ENCODE results near the gene TWNK.
"Not testable (repeated sequence)": the region's sequence is repeated elsewhere in the genome, so short reads cannot be mapped to it uniquely, and the experiment has no call there.

TWNK gene

DNA sequence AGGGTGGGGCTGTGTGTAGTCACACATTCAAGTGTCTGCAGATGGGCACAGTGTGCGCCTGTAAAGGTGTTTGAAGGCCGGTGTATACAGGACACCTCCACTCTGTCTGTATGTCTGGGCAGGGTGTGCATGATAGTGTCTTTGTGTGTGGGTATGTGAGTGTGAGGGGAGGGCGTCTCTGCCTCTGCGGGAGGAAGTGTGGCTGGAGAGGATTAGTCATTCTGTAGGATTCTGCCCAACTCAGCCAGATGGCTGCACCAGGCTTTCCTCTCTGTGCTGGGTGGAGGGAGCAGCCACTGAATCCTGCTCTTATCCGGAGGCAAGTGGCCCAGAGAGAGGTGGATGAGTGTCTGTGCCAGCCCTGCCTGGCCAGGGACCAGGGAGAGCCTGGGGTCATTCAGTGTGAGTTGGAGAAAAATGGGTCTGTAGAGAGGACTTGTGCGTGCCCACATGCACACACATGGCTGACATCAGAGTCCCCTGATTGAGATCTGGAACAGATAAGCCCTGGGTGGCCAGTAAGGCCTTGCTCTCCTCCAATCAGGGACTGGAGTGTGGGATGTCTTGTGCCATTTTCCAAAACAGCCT, 45.4 kb downstream of the TWNK start:
- peak; percentile 53 for DNase-seq

DNA sequence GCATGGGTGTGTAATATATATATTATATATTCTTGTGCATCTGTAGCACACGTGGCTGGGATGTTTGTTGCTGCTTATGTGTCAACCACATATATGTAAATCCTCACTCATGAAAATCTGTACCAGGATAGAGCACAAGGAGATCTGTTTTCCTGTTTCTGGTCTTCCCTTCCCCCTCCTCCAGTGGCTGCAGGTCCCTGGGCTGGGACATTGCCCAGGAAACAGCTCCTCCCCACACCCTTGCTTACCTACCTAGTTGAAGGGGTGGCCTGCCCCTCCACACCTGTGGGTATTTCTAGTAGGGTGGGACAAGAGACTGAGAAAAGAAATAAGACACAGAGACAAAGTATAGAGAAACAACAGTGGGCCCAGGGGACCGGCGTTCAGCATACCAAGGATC, 45.9 kb downstream of the TWNK start:
- DNase-seq = no peak

DNA sequence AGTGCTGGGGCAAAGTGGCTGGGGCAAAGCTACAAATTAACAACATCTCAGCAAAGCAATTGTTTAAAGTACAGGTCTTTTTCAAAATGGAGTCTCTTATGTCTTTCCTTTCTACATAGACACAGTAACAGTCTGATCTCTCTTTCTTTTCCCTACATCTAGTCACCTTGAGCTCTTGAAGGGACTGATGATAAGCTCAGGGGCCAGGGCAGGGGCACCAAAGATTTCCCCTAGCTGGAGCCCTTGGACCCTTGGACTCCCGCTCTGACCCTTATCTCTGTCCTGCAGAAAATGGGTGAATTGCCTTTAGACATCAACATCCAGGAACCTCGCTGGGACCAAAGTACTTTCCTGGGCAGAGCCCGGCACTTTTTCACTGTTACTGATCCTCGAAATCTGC, 47.1 kb downstream of the TWNK start:
- not testable (repeated sequence) for DNase-seq

DNA sequence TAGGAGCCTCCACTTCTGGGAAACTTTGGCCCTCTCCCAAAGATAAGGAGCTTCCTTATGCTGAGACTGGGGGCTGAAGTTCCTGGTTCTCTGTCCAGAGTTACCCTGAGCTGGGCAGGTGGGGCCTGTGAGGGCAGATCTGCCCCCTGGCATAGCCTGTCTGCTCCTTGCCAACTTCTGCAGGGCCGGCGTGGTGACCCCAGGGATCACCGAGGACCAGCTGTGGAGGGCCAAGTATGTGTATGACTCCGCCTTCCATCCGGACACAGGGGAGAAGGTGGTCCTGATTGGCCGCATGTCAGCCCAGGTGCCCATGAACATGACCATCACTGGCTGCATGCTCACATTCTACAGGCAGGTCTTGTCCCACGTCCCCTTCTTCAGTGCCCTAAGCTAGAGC, 48.0 kb downstream of the TWNK start:
- no peak for DNase-seq

DNA sequence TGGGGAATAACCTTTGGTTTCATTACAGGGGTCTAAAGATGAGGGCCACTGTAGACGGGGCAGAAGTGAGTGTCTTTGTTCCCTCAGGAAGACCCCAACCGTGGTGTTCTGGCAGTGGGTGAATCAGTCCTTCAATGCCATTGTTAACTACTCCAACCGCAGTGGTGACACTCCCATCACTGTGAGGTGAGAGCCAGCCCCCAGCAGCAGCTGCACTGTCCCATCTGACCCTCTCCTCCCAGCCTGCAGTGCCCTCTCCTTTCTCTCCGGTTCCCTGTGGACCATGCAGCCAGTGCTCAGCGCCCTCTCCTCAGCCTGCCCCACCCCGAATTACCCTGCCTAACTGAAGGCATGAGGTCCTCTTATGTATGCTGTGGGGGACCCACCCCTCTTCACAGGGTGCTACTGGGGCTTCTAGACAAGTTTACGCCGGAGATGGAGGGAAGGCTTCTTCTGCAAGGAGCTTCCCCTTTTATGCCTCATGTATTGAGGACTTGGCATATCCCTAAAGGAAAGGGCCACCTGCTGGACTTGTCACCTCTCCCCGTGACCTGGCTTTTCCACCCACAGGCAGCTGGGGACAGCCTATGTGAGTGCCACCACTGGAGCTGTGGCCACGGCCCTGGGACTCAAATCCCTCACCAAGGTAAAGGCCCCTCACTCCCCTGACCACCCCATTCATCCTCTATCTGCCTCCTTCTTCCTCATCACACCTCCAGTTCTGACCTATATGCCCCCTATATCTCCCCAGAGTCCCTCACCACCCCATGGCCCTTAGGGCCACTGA, 48.8 kb downstream of the TWNK start:
- no peak for DNase-seq

DNA sequence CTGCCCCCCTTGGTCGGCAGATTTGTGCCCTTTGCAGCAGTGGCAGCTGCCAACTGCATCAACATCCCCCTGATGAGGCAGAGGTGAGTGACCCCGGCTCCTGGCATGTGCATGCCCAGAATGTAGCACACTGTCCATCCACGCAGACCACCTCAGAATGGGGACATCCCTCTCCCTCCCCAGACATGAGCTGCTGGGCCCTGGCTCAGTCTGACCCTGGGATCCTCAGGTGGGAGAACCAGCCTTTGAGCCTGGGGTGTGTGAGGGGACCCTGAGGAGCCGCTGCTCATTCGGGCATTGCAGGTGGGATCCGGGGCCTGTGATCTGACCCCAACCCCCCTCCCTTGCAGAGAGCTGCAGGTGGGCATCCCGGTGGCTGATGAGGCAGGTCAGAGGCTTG, 49.4 kb downstream of the TWNK start:
- no peak for DNase-seq

DNA sequence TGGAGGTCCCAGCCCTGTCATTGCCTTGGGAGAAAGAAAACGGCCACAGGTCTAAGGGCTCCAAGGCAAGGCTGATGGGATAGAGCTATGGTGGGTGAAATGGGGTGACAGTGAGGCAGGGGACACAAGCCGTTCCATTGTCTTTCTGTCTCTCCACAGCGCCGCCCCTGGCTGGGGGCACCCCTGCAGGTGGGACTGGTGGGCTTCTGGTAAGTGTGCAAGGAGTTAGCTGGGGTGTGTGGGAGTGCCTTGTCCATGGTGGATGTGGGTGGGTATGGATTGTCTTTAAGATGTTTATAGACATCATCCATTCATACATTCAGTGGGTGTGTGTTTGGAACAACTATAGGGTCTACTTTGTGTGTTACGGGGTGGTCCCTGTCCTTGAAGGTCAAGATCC, 51.1 kb downstream of the TWNK start:
- no peak for DNase-seq

DNA sequence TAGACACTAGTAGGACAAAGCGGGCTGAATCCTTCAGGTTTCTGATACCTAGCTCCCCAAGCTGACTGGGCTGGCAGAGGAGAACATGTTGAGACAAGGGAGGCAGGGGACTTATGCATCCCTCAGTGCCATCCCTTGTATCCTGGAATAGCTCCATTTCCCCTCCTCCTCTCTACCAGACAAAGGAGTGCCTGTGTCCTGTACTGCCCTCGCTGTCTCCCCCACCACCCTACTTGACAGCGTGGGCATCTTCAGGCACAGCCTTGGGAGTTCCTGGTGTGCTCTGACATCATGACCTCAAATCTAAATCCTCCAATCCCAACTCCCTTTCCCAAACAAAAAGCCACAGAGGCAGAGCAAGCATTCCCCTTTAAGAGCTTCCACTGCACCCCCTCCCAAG, 52.7 kb downstream of the TWNK start:
- DNase-seq = no peak

DNA sequence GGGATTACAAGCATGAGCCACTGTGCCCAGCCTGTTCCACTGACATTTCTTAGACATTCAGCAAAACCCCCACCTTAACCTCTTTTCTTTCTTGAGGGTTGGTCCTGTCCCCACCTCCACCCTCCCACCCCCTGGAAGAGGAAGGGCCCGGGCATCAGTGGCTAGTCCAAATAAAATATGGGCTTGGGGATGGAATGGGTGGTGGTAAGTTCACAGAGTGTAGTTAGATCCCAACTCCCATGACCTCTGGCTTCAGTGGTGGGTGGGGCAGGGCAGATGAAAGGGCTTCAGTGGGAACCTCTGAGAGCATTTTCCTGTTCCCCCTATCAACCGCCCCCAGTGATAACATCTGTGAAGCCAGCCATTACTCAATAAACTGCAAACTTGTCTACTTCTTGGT, 53.5 kb downstream of the TWNK start:
- no peak for DNase-seq

DNA sequence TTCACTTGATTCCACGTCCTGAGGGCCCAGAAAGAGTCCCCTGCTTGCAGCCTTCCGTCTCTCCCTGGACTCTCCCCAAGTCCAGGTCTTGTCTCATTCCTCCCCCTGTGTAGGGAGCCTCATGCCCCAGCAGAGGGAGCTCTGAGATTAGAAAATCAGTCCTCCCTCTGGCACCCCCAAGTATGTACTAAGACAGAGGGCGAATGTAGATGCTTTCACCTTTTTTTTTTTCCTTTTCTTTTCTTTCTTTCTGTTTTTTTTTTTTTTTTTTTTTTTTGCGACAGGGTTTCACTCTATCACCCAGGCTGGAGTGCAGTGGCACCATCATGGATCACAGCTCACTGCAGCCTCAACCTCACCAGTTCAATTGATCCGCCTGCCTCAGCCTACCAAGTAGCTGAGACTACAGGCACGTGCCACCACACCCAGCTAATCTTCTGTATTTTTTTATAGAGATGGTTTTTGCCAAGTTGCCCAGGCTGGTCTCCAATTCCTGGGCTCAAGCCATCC, 54.0 kb downstream of the TWNK start:
- DNase-seq = peak; percentile 38

DNA sequence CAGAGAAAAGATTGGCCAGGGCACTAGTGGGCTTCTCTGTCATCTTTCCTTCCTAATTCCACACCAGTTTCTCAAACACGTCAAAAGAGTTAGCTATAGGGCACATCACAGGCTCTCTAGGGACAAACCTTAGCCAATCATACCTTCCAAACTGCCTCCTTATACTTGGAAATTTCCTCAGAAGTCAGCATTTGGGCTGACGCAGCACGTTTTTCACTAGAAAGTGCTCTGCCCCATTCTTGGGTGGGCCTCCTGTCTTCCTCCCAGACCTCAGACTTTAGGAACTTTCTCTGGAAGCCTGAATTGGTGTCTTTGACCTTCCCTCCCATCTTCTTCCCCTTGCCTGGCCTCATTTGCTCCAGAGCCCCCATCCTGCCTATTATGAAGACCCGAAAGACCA, 54.8 kb downstream of the TWNK start:
- DNase-seq = no peak

DNA sequence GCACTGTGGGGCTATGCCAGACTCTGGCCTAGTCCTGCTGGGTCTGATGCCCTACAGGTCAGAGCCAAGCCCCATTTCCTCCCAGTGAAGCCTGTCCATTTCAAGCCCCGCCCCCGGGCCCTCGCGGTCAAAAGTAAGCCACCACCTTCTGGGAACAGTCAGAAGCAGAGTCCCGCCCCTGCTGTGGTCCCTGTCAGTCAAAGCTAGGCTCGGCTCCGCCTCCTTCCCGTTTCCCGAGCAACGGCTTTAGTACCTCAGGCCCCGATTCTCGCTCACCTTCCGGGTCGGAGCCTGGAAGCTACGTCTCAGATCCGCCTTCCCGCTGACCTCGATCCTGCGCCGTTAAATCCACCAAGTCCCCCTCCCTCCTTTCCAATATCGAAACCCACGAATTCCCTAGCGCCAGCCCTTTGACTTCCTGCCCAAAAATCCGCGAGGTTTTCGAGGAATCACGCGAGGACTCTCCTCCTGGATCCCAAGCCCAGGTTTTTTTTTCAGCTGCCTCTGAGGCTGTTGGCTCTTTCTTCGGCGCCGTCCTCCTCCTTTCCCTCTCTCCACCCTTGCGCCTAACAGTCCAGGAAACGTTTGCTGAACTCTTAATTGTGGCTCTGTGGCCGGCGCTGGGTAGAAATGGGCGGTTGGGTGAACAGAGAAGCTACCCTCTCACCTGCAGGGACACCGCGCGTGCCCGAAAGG, 55.5 kb downstream of the TWNK start:
- peak; percentile 86 for DNase-seq

DNA sequence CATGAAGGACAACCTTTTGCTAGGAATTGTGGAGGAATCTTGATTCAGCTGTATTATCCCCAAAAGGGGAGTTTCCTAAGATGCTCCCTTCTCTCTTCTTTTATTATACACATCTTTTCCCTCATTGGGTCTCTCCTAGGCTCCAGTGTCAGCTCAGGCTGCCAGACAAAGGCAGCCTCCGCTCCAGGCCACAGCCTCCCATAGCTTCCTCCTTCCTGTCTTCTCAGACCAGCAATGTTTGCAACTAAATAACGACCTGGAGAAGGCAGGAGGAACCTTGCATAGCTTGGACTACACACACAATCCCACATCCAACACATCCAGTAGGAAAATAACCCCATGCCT, 56.0 kb downstream of the TWNK start:
- DNase-seq = no peak
